OCI-LY3 (cell line): ENCODE measurements around the gene BTD.

Experiments
- H2AFZ ChIP-seq: fragments of 200-600, 300-600 bp; shearing (Covaris generic); 2 replicates; pipeline ENCODE4 v1.6.0; 2014; ENCODE audit warnings: antibody characterized with exemption, low read depth, low read length
- H3K27ac ChIP-seq: fragments of 200-600, 300-600 bp; sonication (generic); 2 replicates; pipeline ENCODE4 v1.5.1; 2014; ENCODE audit warnings: mild to moderate bottlenecking, low read length, moderate library complexity, mixed read lengths
- H3K27me3 ChIP-seq: fragments of 200-600, 300-600 bp; sonication (generic); 2 replicates; pipeline ENCODE4 v1.6.1; 2014; ENCODE audit warnings: low read depth, low read length, mixed read lengths
- H3K36me3 ChIP-seq: fragments of 200-600, 300-600 bp; sonication (generic); replicated peaks from 2 replicates; pipeline ENCODE3; 2014; ENCODE audit warnings: low read depth, low read length, mixed read lengths
- H3K4me1 ChIP-seq: fragments of 300-600, 200-600 bp; sonication (generic); 2 replicates; pipeline ENCODE4 v1.6.1; 2014; ENCODE audit warnings: low read length, mixed read lengths
- H3K4me2 ChIP-seq: fragments of 200-600, 300-600 bp; sonication (generic); 2 replicates; pipeline ENCODE4 v1.6.1; 2014; ENCODE audit warnings: low read length, mixed read lengths
- H3K4me3 ChIP-seq: fragments of 300-600, 200-600 bp; sonication (generic); 2 replicates; pipeline ENCODE4 v1.5.1; 2014; ENCODE audit warnings: antibody characterized with exemption, mild to moderate bottlenecking, low read length, moderate library complexity
- H3K79me2 ChIP-seq: fragments of 300-600, 200-600 bp; shearing (Covaris generic); 2 replicates; pipeline ENCODE4 v1.6.1; 2014; ENCODE audit warnings: mild to moderate bottlenecking, low read length, mixed read lengths
- H3K9ac ChIP-seq: fragments of 300-600, 200-600 bp; shearing (Covaris generic); 2 replicates; pipeline ENCODE4 v1.6.0; 2014; ENCODE audit warnings: mild to moderate bottlenecking, low read length, moderate library complexity
- H3K9me3 ChIP-seq: fragments of 200-600, 300-600 bp; shearing (Covaris generic); 2 replicates; pipeline ENCODE4 v1.6.1; 2014; ENCODE audit warnings: low read length, mixed read lengths; ENCODE audit not compliant: insufficient read depth
- H4K20me1 ChIP-seq: fragments of 200-600, 300-600 bp; sonication (generic); 2 replicates; pipeline ENCODE4 v1.6.1; 2016; ENCODE audit warnings: low read length, mixed read lengths; ENCODE audit not compliant: insufficient read depth
- EZH2phosphoT487 ChIP-seq: fragments of 200-600 bp; shearing (Covaris generic); IDR thresholded peaks from 2 replicates; pipeline ENCODE4 v1.6.1; 2018; ENCODE audit warnings: antibody characterized with exemption, mixed run types, low read depth
- TF ChIP-seq, protein P1 (sequence below): fragments of 200-600, 300-600 bp; sonication (generic); IDR thresholded peaks from 2 replicates; pipeline ENCODE4 v1.5.1; 2014; ENCODE audit warnings: antibody characterized with exemption, low read length, low read depth

BTD gene

GRCh38 chr3:15579051-15579450 lies 22.5 kb upstream of the BTD start:
- Histone ChIP-seq H3K4me2 (no peak overlapping the region), H3K4me1 (peaks cover 5% of the 10 kb centered on the region), H3K79me2 (no peaks in the 10 kb centered on the region), H3K4me3 (no peak overlapping the region), H3K9me3 (no peaks in the 10 kb centered on the region), H3K9ac (no peak overlapping the region), H4K20me1 (no peaks in the 10 kb centered on the region), H3K27ac (no peak overlapping the region), H2AFZ (no peak overlapping the region), H3K27me3 (no peaks in the 10 kb centered on the region), H3K36me3 (peaks cover 12% of the 10 kb centered on the region)
- TF ChIP-seq, protein P1, sequence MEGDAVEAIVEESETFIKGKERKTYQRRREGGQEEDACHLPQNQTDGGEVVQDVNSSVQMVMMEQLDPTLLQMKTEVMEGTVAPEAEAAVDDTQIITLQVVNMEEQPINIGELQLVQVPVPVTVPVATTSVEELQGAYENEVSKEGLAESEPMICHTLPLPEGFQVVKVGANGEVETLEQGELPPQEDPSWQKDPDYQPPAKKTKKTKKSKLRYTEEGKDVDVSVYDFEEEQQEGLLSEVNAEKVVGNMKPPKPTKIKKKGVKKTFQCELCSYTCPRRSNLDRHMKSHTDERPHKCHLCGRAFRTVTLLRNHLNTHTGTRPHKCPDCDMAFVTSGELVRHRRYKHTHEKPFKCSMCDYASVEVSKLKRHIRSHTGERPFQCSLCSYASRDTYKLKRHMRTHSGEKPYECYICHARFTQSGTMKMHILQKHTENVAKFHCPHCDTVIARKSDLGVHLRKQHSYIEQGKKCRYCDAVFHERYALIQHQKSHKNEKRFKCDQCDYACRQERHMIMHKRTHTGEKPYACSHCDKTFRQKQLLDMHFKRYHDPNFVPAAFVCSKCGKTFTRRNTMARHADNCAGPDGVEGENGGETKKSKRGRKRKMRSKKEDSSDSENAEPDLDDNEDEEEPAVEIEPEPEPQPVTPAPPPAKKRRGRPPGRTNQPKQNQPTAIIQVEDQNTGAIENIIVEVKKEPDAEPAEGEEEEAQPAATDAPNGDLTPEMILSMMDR: no peak
- no peak for TF ChIP-seq EZH2phosphoT487

GRCh38 chr3:15581471-15582394 lies 19.8 kb upstream of the BTD start:
- Histone ChIP-seq H3K27me3 (no peaks in the 10 kb centered on the region), H3K4me2 (no peak overlapping the region), H3K36me3 (peaks cover 13% of the 10 kb centered on the region)

GRCh38 chr3:15585111-15585845 lies 16.3 kb upstream of the BTD start:
- Histone ChIP-seq H3K79me2 (no peaks in the 10 kb centered on the region), H3K27ac (no peak overlapping the region), H2AFZ (no peak overlapping the region), H3K9ac (no peak overlapping the region), H3K36me3 (peaks cover 18% of the 10 kb centered on the region), H3K4me1 (no peaks in the 10 kb centered on the region), H4K20me1 (no peaks in the 10 kb centered on the region), H3K9me3 (no peaks in the 10 kb centered on the region), H3K4me2 (no peak overlapping the region), H3K4me3 (no peak overlapping the region), H3K27me3 (no peaks in the 10 kb centered on the region)
- TF ChIP-seq, protein P1: no peak
- TF ChIP-seq EZH2phosphoT487: no peak

More at GRCh38 chr3:15581471-15582394, 19.8 kb upstream of the BTD start:
- peaks cover under 1% of the 10 kb centered on the region for H3K4me1 ChIP-seq
- no peak overlapping the region for H3K4me3 ChIP-seq
- H3K79me2 ChIP-seq: no peaks in the 10 kb centered on the region
- no peak overlapping the region for H2AFZ ChIP-seq
- H4K20me1 ChIP-seq: no peaks in the 10 kb centered on the region
- no peaks in the 10 kb centered on the region for H3K9me3 ChIP-seq
- H3K27ac ChIP-seq: no peak overlapping the region
- H3K9ac ChIP-seq: no peak overlapping the region
- no peak for TF ChIP-seq EZH2phosphoT487
- TF ChIP-seq, protein P1: no peak

DNA sequence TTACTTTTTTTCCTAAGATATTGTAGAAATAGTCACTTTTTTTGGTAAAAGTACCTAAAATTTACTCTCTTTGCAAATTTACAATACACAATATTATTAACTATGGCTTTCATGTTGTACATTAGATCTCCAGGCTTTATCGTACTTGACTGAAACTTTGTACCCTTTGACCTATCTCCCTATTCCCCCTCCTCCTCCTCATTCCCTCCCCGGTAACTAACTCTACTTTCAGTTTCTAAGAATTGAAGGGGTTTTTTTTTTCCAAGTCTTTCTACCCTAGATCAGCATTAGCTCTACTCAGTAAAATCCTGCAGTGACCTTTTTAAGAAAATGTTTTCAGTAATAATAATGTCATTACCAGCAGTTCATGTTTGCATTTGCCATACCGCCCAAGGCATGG lies 10.3 kb upstream of the BTD start:
- Histone ChIP-seq H3K36me3 (peaks cover 7% of the 10 kb centered on the region), H3K27ac (no peak overlapping the region), H2AFZ (no peak overlapping the region), H3K79me2 (no peaks in the 10 kb centered on the region), H3K4me1 (no peaks in the 10 kb centered on the region), H4K20me1 (no peaks in the 10 kb centered on the region), H3K9me3 (no peaks in the 10 kb centered on the region), H3K4me2 (no peak overlapping the region), H3K27me3 (no peaks in the 10 kb centered on the region), H3K4me3 (no peak overlapping the region), H3K9ac (no peak overlapping the region)
- TF ChIP-seq, protein P1: no peak
- TF ChIP-seq EZH2phosphoT487: no peak
